Fibroblast of the aortic adventitia (primary cell): ENCODE measurements around the gene THSD7A. TPM values are rescaled to one million over a fixed set of nuclear protein-coding genes. Genes with fewer than 3 reads are reported as not detected.
A peak's percentile ranks its signal among the peaks of the same experiment; 100 is the strongest.

ENCODE experiments used
- DNase-seq: peaks from one replicate; pipeline ENCODE4 v3.0.0-alpha.2; 2010; ENCODE audit warnings: low read depth
- H3K4me3 ChIP-seq: 2 replicates; pipeline ENCODE4 v1.5.1; 2011; ENCODE audit warnings: low read depth, mild to moderate bottlenecking, control low read depth, low read length, moderate library complexity
- CTCF ChIP-seq: IDR thresholded peaks from 2 replicates; pipeline ENCODE4 v1.5.1; 2011; ENCODE audit warnings: mild to moderate bottlenecking, low read length, control low read depth, inconsistent platforms; ENCODE audit not compliant: insufficient read depth
- total RNA-seq: library from RNA; depleted of rRNA; stranded (reverse); fragments of >200 nt; gene quantifications from 2 replicates; pipeline ENCODE4 v1.2.3, GENCODE V29; 2012; ENCODE audit warnings: low replicate concordance

THSD7A gene
- total RNA-seq, 1 donor = 2.5 TPM

- no peak for DNase-seq
- TF ChIP-seq CTCF = no peak
- H3K4me3 ChIP-seq = no peak overlapping the region
These were observed 117.8 kb downstream of the THSD7A start for GRCh38 chr7:11714205-11714604.

DNA sequence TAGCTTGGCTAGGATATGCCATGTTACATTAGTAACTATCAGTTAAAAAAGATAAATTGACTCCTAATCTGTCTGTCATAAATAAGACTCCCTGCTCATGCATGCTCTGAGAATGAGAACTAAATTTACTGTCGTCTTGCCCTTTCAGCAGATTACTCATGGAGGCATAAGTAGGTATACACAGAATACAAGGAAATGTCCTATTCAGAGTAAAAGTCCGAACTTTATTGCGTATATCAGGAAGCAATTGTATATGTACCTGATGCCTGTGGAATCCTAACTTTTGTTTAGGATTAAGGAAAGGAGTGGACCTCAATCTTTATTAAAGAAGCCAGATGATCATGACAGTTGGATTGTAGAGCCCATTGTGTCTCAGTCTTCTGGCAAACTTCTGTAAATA lies 118.6 kb downstream of the THSD7A start:
- no peak for TF ChIP-seq CTCF
- H3K4me3 ChIP-seq = no peak overlapping the region
- no peak for DNase-seq

GRCh38 chr7:11710377-11710776 lies 121.6 kb downstream of the THSD7A start:
- TF ChIP-seq CTCF = no peak
- no peak overlapping the region for H3K4me3 ChIP-seq
- DNase-seq = no peak

GRCh38 chr7:11709196-11709595 lies 122.8 kb downstream of the THSD7A start:
- TF ChIP-seq CTCF = no peak
- DNase-seq = no peak
- H3K4me3 ChIP-seq = no peak overlapping the region

DNA sequence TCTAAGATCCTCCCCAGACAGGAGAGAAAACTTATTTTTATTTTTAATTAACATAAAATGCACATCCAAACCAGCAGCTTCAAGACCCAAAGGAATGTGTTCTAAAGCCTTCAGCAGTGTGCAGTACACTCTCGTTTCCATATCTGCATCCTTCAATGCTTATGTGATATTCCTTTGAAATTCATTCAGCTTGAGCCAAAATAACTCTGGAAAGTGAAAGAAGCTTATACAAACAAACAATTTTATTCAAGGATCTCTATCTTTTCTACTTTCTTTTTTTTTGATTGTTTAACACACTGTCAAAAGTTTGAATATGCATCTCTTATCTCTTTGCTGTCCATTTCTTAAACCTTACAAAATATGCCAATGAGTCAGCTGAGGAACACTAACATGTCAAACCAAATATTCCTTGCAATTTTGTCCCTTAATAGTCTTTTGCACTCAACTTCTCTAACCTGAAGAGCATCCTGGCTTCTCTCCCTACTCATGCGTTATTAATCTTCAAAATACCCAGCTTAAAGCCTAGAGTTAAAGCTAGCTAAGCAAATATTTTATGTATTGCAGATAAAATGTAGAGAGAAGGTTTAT lies 124.3 kb downstream of the THSD7A start:
- TF ChIP-seq CTCF = no peak
- H3K4me3 ChIP-seq = no peak overlapping the region
- DNase-seq = peak; percentile 9

- H3K4me3 ChIP-seq = no peak overlapping the region
- TF ChIP-seq CTCF = no peak
- no peak for DNase-seq
These were observed 125.1 kb downstream of the THSD7A start for GRCh38 chr7:11706666-11707605.

GRCh38 chr7:11703829-11704228 lies 128.2 kb downstream of the THSD7A start:
- TF ChIP-seq CTCF = no peak
- no peak for DNase-seq
- no peak overlapping the region for H3K4me3 ChIP-seq
